Measurements from ENCODE around the gene NEUROD4. TPM values are rescaled to one million over a fixed set of nuclear protein-coding genes. Genes with fewer than 3 reads are reported as not detected.

Gene NEUROD4
- total RNA-seq, 2 experiments from 2014 or later: not detected

- CTCF ChIA-PET: interaction anchor here (0.7 to 3.4 kb wide), 21 partner anchors 10 to 292 kb away, joined by 3 to 89 read pairs (median 4); no protein-coding TSS in a partner anchor
- POLR2A ChIA-PET: no interaction called here
Observed at GRCh38 chr12:54993181-54993835, 26.5 kb upstream of the NEUROD4 start.

- CTCF ChIA-PET: interaction anchor here (0.9 to 2.7 kb wide), 2 partner anchors 76 to 142 kb away, joined by 3 to 19 read pairs; partner anchors contain the start of gene MUCL1
- POLR2A ChIA-PET: no interaction called here
Observed at GRCh38 chr12:54996205-54996604, 23.6 kb upstream of the NEUROD4 start.

- POLR2A ChIA-PET: no interaction called here
- CTCF ChIA-PET: interaction anchor here (0.9 to 2.7 kb wide), 3 partner anchors 74 to 249 kb away, joined by 3 to 19 read pairs (median 3); no protein-coding TSS in a partner anchor
Observed at GRCh38 chr12:54997929-54998522, 21.7 kb upstream of the NEUROD4 start.

GRCh38 chr12:54998958-54999510 lies 20.7 kb upstream of the NEUROD4 start:
- ChIA-PET CTCF (no interaction called here), POLR2A (no interaction called here)

- POLR2A ChIA-PET: no interaction called here
Observed at GRCh38 chr12:55001198-55001868, 18.4 kb upstream of the NEUROD4 start.

GRCh38 chr12:55002355-55002754 lies 17.4 kb upstream of the NEUROD4 start:
- CTCF ChIA-PET: interaction anchor here (2.6 kb wide), 1 partner anchor 9 kb away, joined by 8 read pairs; no protein-coding TSS in a partner anchor
- POLR2A ChIA-PET: no interaction called here

More at GRCh38 chr12:55001198-55001868, 18.4 kb upstream of the NEUROD4 start:
- CTCF ChIA-PET: interaction anchor here (2.6 kb wide), 1 partner anchor 8 kb away, joined by 8 read pairs; no protein-coding TSS in a partner anchor

GRCh38 chr12:55008944-55009585 lies 10.7 kb upstream of the NEUROD4 start:
- POLR2A ChIA-PET: no interaction called here
- CTCF ChIA-PET: interaction anchor here (0.7 kb wide), 1 partner anchor 29 kb away, joined by 3 read pairs; no protein-coding TSS in a partner anchor

- ChIA-PET CTCF (no interaction called here), POLR2A (no interaction called here)
Observed at GRCh38 chr12:55017416-55017925, 2.3 kb upstream of the NEUROD4 start.

GRCh38 chr12:55024575-55024974 lies 4.8 kb downstream of the NEUROD4 start:
- POLR2A ChIA-PET: no interaction called here

GRCh38 chr12:55025508-55025907 lies 5.7 kb downstream of the NEUROD4 start:
- ChIA-PET POLR2A (no interaction called here), CTCF (no interaction called here)

More at GRCh38 chr12:55024575-55024974, 4.8 kb downstream of the NEUROD4 start:
- CTCF ChIA-PET: no interaction called here

GRCh38 chr12:55034218-55034617 lies 14.4 kb downstream of the NEUROD4 start:
- CTCF ChIA-PET: interaction anchor here (1.1 kb wide), 1 partner anchor 38 kb away, joined by 4 read pairs; no protein-coding TSS in a partner anchor
- POLR2A ChIA-PET: no interaction called here

- ChIA-PET POLR2A (no interaction called here), CTCF (no interaction called here)
Observed at GRCh38 chr12:55036326-55037115, 16.7 kb downstream of the NEUROD4 start.

- CTCF ChIA-PET: interaction anchor here (0.6 kb wide), 1 partner anchor 28 kb away, joined by 3 read pairs; no protein-coding TSS in a partner anchor
- POLR2A ChIA-PET: no interaction called here
Observed at GRCh38 chr12:55037351-55037987, 17.7 kb downstream of the NEUROD4 start.

- POLR2A ChIA-PET: no interaction called here
Observed at GRCh38 chr12:55039395-55040354, 19.9 kb downstream of the NEUROD4 start.

GRCh38 chr12:55041345-55042055 lies 21.7 kb downstream of the NEUROD4 start:
- POLR2A ChIA-PET: no interaction called here
- CTCF ChIA-PET: no interaction called here

More at GRCh38 chr12:55039395-55040354, 19.9 kb downstream of the NEUROD4 start:
- CTCF ChIA-PET: interaction anchor here (0.6 kb wide), 1 partner anchor 278 kb away, joined by 3 read pairs; no protein-coding TSS in a partner anchor

- POLR2A ChIA-PET: no interaction called here
- CTCF ChIA-PET: interaction anchor here (0.5 to 0.9 kb wide), 2 partner anchors 50 to 336 kb away, joined by 3 read pairs; no protein-coding TSS in a partner anchor
Observed at GRCh38 chr12:55043542-55043941, 23.8 kb downstream of the NEUROD4 start.
